Measurements from ENCODE around the gene PLEKHA6.
"Not testable (repeated sequence)": the region's sequence is repeated elsewhere in the genome, so short reads cannot be mapped to it uniquely, and the experiment has no call there.

Gene PLEKHA6

GRCh38 chr1:204314171-204314892, 45.4 kb downstream of the PLEKHA6 start:
- no peak for DNase-seq (ENCODE audit: low read depth in 2 of 2)

- no peak for DNase-seq (ENCODE audit: low read depth in 2 of 2)
Measured at GRCh38 chr1:204313675-204314074, 46.1 kb downstream of the PLEKHA6 start.

- not testable (repeated sequence) for DNase-seq (ENCODE audit: low read depth in 2 of 2)
Measured at GRCh38 chr1:204310970-204311369, 48.8 kb downstream of the PLEKHA6 start.

DNA sequence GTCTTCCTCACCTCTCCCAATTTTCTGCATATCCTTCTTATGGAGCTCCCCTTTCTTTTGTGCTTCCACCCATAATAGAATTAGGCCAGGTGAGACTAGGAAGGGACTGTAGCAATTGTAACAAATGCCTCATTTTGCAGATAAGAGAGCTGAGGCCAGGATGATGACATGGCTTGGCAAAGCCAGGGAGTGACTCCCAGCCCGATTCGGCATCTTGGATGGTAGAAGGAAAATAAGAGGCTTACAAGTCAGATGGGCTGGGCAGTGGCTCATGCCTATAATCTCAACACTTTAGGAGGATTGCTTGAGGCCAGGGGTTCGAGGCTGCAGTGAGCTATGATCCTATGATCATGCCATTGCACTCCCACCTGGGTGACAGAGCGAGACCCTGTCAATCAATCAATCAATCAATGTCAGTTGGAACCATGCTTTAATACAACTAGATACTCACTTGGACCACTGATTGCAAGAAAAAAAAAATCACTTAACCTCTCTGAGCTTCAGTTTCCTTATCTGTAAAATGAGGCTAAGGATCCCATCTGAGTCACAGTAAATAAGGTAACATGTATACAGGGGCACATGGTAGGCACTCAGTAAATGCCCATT, 51.6 kb downstream of the PLEKHA6 start:
- DNase-seq (ENCODE audit: low read depth in 2 of 2): no peak

GRCh38 chr1:204307334-204307883, 52.3 kb downstream of the PLEKHA6 start:
- DNase-seq (ENCODE audit: low read depth in 2 of 2): no peak

DNA sequence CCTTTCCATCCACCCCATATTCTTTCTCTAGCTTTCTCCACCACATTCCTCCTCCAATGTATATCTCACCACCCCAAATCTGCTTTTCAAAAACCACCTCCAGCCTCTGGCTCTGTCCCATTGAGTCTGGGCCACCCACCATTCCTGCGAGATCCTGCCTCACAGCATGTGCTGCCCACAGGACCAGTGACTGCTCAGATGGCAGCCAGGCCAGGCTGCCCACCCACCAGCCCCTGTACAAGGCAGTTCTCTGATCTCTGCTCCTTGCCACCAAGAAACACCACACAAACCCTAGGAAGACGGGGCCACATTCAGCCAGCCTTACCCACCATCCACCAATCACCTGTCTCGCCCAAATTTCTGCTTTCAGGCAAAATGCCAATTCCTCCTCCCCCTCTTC, 53.7 kb downstream of the PLEKHA6 start:
- no peak for DNase-seq (ENCODE audit: low read depth in 2 of 2)

- no peak for DNase-seq (ENCODE audit: low read depth in 2 of 2)
Measured at GRCh38 chr1:204304067-204304466, 55.7 kb downstream of the PLEKHA6 start.

- DNase-seq (ENCODE audit: low read depth in 2 of 2): no peak
Measured at GRCh38 chr1:204302769-204303168, 57.0 kb downstream of the PLEKHA6 start.

DNA sequence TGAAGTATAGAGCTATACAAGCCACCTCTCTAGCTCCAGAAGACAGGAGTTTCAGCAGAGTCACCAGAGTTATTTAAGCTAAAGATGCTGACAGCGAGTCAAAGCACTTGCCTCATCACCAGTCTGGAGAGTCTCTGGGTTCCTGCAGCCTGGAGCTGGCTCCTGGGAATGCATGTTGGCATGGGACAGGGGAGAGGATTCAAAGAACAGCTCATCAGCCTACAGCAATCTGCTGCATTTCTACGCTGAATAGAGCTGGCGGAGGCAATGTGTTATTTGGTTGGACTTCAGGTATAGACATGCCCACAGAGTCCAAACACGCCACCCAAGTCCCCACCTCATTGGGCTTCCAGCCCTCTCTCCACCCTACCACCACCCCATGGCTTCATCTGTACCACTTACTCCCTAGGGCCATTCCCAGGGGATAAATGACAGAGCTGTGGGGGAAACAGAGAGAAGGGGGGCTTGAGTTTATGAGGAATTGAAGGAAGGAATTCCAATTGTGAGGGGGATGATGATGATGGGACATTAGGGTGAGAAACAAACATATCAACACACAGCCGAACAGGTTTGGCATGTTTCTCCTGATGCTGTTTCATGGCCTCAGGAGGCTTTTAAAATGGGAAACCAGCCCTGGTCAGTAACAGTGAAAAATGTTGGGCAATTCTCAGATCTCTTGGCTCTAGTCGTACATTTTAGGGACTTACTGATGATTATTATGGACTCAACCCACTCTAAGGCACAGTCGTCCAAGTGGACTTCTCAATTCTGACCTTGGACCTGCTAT, 58.4 kb downstream of the PLEKHA6 start:
- no peak for DNase-seq (ENCODE audit: low read depth in 2 of 2)

GRCh38 chr1:204299814-204300365, 59.8 kb downstream of the PLEKHA6 start:
- DNase-seq (ENCODE audit: low read depth in 2 of 2): no peak

DNA sequence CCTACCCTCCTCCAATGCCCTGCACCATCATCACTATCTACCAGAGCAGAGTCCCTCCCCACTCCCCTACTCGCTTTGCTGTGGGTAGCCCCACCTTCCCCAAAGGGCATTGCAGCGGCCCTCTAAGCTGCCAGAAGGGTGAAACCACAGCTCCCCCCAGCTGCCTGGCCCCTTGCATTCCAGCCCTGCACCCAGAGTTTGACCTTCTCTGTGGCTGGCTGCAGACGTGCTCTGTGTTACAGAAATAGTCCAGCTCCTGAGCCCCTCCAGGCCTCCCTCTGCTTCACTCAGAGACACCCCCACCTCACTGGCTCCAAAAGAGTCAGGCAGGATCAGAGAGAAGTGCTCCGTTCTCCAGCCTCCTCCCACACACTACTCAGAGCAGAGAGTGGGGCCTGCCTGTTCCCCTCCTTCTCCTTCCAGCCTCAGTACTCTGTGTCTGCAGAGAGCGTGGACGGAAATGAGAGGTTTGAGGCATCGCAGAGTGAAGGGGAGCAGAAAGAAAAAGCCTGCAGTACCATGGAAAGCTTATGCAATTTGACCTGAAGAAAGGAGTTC, 63.2 kb downstream of the PLEKHA6 start:
- DNase-seq (ENCODE audit: low read depth in 2 of 2): no peak

GRCh38 chr1:204295671-204296070, 64.1 kb downstream of the PLEKHA6 start:
- DNase-seq (ENCODE audit: low read depth in 2 of 2): no peak

DNA sequence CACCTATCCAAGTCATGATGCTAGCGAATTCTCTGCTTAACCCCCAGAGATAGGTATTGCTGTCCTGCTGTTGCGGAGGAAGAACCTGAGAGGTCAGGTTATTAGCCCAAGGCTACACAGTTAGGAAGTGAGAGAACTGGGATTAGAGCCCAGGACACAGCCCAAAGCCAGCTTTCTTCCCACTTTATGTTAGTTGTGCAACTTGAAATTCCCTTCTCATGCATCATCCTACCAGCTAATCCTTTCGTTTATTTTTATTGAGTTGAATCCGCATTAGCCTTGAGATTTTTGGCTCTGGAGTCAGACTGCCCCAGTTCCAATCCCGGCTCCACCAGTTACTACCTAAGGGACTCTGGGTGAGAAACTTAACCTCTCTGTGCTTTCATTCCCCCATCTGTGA, 65.4 kb downstream of the PLEKHA6 start:
- no peak for DNase-seq (ENCODE audit: low read depth in 2 of 2)

DNA sequence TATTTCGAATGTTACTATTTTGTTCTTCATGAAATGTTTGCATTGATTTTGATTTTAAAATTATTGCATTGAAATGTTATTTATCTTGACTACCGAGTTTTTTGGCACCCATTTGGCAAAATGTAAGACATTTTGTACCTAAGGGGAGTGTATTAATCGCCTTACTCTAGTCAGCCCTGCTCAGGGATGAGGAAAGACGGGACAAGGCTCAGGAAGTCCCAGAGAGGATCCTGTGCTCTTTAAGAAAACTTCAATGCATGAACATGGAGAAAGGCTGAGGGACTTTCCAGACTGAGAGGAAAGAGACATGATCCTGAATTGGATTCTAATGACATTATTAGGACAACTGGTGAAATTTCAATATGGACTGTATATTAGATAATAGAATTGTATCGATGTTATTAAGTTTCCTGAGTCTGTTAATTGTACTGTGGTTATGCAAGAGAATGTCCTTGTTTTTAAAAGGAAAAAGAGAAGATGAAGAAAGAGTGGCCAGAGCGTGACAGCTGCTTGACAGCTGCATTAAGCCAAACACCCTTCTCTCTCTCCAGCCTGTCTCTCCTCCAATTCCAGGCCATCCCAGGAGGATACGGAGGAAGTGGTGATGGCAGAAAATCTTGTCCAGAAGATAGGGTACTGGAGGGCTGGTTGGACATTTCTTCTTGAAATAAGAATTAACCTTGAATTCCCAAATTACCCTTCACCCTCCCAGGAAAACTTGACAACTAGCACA, 66.0 kb downstream of the PLEKHA6 start:
- no peak for DNase-seq (ENCODE audit: low read depth in 2 of 2)

DNA sequence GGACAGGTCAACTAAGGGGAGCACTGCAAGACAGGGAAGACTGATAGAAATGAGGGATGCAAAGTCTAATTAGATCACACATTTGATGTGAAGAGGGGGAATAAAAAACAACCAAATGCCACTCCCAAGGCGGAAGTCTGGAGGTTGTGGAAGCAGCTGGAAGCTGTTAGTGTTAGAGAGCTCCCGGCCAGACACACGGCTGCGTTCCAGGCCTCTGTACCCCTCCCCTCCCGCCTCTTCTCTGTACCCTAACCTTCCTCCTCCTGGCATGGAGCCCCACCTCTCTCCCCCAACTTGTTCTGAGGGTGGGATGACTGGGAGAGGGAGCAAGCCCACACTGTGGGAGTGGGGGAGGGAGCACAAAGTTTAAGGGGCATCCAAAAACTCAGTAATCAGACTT, 67.0 kb downstream of the PLEKHA6 start:
- DNase-seq (ENCODE audit: low read depth in 2 of 2): no peak

- no peak for DNase-seq (ENCODE audit: low read depth in 2 of 2)
Measured at GRCh38 chr1:204289280-204289679, 70.4 kb downstream of the PLEKHA6 start.

DNA sequence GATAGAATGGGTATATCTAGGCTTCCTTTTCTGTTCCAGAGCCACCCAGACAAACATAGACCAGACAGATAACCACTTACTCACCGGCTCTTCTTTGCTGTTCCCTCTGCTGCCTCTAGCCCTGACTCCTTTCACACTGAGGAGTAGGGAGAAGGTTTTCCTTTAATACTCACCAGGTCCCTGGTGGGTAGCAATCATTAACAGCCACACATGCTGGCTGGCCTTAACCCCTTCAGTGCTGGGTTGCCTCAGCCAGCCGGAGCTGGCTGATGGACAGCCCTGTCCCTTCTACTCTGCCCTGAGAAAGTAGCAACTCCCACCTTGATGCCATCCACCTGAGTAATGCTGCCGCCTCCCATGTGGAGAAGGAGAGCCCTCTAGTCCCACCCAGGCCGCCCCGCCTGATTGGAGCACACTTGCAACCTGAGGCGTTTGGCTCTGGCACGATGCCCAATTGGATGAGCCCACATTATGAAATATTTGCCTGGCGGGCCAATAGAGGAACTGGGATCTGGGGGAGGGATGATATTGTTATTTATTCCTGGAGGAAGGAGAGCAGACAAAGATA, 71.6 kb downstream of the PLEKHA6 start:
- no peak for DNase-seq (ENCODE audit: low read depth in 2 of 2)

- no peak for DNase-seq (ENCODE audit: low read depth in 2 of 2)
Measured at GRCh38 chr1:204287466-204287891, 72.2 kb downstream of the PLEKHA6 start.

- no peak for DNase-seq (ENCODE audit: low read depth in 2 of 2)
Measured at GRCh38 chr1:204286831-204287421, 72.8 kb downstream of the PLEKHA6 start.

DNA sequence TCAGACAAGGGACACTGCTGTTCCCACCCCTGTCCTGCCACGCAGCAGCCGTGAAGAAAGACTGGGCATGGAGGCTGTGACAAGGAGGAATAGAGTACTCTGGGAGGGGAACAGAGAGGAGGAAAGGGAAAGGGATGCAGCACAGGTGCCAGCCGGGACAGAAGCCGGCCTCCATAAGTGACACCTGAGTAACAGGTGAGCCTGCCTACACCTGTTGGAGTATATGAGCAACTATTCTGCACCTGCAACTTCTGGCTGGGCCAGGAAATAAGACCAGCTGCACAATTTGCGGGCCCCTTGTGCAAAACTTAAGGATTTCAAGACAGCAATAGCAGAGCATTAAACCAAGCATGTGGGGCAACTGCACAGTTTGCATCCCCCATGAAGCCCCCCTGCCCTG, 73.4 kb downstream of the PLEKHA6 start:
- DNase-seq (ENCODE audit: low read depth in 2 of 2): no peak

Data from stimulated activated CD4-positive, alpha-beta T cell treated with anti-CD3 and anti-CD28 coated beads, Interleukin-1b, Interleukin-23, amount 100 ng/mL, for 1 hour (primary cell).